Fibroblast of lung (primary cell): ENCODE data around the gene ATG4B. TPM values are rescaled to one million over a fixed set of nuclear protein-coding genes. Genes with fewer than 3 reads are reported as not detected.

Experiments used
- DNase-seq, 2 donors: peaks; one replicate each; pipeline versions ENCODE4 v3.0.0 to v3.0.0-alpha.2; 2010; ENCODE audit warnings: low read depth in 2 of 2
- H2AFZ ChIP-seq: 2 replicates; pipeline ENCODE4 v1.5.1; 2012; ENCODE audit warnings: low read length, control low read depth, inconsistent platforms
- H3K27ac ChIP-seq: 2 replicates; pipeline ENCODE4 v1.5.1; 2011; ENCODE audit warnings: low read length, control low read depth; ENCODE audit not compliant: insufficient read depth
- H3K27me3 ChIP-seq: 2 replicates; pipeline ENCODE4 v1.5.1; 2011; ENCODE audit warnings: mild to moderate bottlenecking, low read length; ENCODE audit not compliant: control insufficient read depth, insufficient read depth
- H3K36me3 ChIP-seq: 2 replicates; pipeline ENCODE4 v1.5.1; 2011; ENCODE audit warnings: low read length; ENCODE audit not compliant: control insufficient read depth, insufficient read depth
- H3K4me1 ChIP-seq: 2 replicates; pipeline ENCODE4 v1.5.1; 2011; ENCODE audit warnings: low read length; ENCODE audit not compliant: control insufficient read depth, insufficient read depth; ENCODE audit errors: extremely low read depth
- H3K4me2 ChIP-seq: 2 replicates; pipeline ENCODE4 v1.5.1; 2011; ENCODE audit warnings: low read length, control low read depth; ENCODE audit not compliant: insufficient read depth; ENCODE audit errors: extremely low read depth
- H3K4me3 ChIP-seq, 4 experiments: fragments of 200-600 bp in 1 of 4; sonication (generic) in 1 of 4; replicated peaks in 1 of 4; 2 replicates each; pipeline ENCODE4 v1.5.1; 2011 to 2016; ENCODE audit warnings: low read length in 4 of 4, low read depth in 3 of 4, mild to moderate bottlenecking in 3 of 4, control low read depth in 2 of 4, inconsistent platforms in 1 of 4, mixed read lengths in 1 of 4; ENCODE audit not compliant: insufficient read depth in 1 of 4; ENCODE audit errors: control extremely low read depth in 1 of 4
- H3K79me2 ChIP-seq: 2 replicates; pipeline ENCODE4 v1.5.1; 2012; ENCODE audit warnings: mild to moderate bottlenecking, low read length, inconsistent platforms; ENCODE audit not compliant: control insufficient read depth, insufficient read depth
- H3K9ac ChIP-seq: 2 replicates; pipeline ENCODE4 v1.5.1; 2011; ENCODE audit warnings: mild to moderate bottlenecking, low read length, control low read depth; ENCODE audit not compliant: insufficient read depth
- H3K9me3 ChIP-seq: 2 replicates; pipeline ENCODE4 v1.5.1; 2012; ENCODE audit warnings: low read depth, low read length; ENCODE audit not compliant: control insufficient read depth, insufficient read depth
- H4K20me1 ChIP-seq: 2 replicates; pipeline ENCODE4 v1.5.1; 2011; ENCODE audit warnings: low read length; ENCODE audit not compliant: control insufficient read depth, insufficient read depth; ENCODE audit errors: extremely low read depth
- CTCF ChIP-seq, 2 donors: IDR thresholded peaks in 1 of 2; conservative IDR thresholded peaks in 1 of 2; 1 replicate in 1 of 2; 2 replicates in 1 of 2; pipeline ENCODE4 v1.5.1; 2011 to 2012; ENCODE audit warnings: low read length in 2 of 2, control low read depth in 1 of 2, inconsistent platforms in 1 of 2, low read depth in 1 of 2, mild to moderate bottlenecking in 1 of 2
- EZH2 ChIP-seq: IDR thresholded peaks from 2 replicates; pipeline ENCODE4 v1.5.1; 2012; ENCODE audit warnings: low read length, control low read depth, mild to moderate bottlenecking; ENCODE audit errors: missing control alignments
- polyA plus RNA-seq, 2 donors: library from polyadenylated mRNA; depleted of rRNA in 1 of 2; stranded (reverse) in 1 of 2; unstranded in 1 of 2; fragments of >200 nt; gene quantifications; 2 replicates each; pipeline ENCODE4 v1.2.1, GENCODE V29; 2011 to 2012; ENCODE audit warnings: missing spikeins in 1 of 2
- total RNA-seq: library from RNA; depleted of rRNA; stranded (reverse); fragments of >200 nt; gene quantifications from 2 replicates; pipeline ENCODE4 v1.2.1, GENCODE V29; 2014

Gene ATG4B
- total and polyA plus RNA-seq, 2 donors (not counting 1 experiment from before 2014, with no cell fraction given), result 45.1 to 76.2 TPM

GRCh38 chr2:241673797-241674725 is 36.6 kb downstream of the ATG4B start:
- Histone ChIP-seq H3K36me3 (peaks cover 32% of the 10 kb centered on the region), H2AFZ (no peak overlapping the region), H3K4me1 (no peaks in the 10 kb centered on the region), H3K9ac (no peak overlapping the region), H3K27ac (no peak overlapping the region), H4K20me1 (no peaks in the 10 kb centered on the region), H3K4me2 (no peak overlapping the region), H3K4me3 (no peak overlapping the region), H3K9me3 (no peaks in the 10 kb centered on the region), H3K79me2 (peaks cover 2% of the 10 kb centered on the region), H3K27me3 (no peaks in the 10 kb centered on the region)
- TF ChIP-seq EZH2 (no peak), CTCF (conservative IDR thresholded peaks at IDR 0.05 in 1 of 2, IDR thresholded peaks at IDR 0.05 in 1 of 2; ENCODE audit: low read depth in 1 of 2, low read length in 2 of 2) (no peak)
- DNase-seq, result peak in 1 of 2 donors; percentile 33

GRCh38 chr2:241675885-241676284 is 38.4 kb downstream of the ATG4B start:
- Histone ChIP-seq H3K79me2 (peaks cover 7% of the 10 kb centered on the region), H3K4me3 (no peak overlapping the region), H3K4me1 (peaks cover 2% of the 10 kb centered on the region), H3K36me3 (peaks cover 30% of the 10 kb centered on the region), H2AFZ (no peak overlapping the region), H3K9ac (no peak overlapping the region), H3K27ac (no peak overlapping the region), H3K9me3 (no peaks in the 10 kb centered on the region), H3K4me2 (no peak overlapping the region), H3K27me3 (no peaks in the 10 kb centered on the region), H4K20me1 (no peaks in the 10 kb centered on the region)
- TF ChIP-seq EZH2 (no peak), CTCF (conservative IDR thresholded peaks at IDR 0.05 in 1 of 2, IDR thresholded peaks at IDR 0.05 in 1 of 2; ENCODE audit: low read depth in 1 of 2, low read length in 2 of 2) (peak in 1 of 2 donors; percentile 4)
- no peak for DNase-seq

- Histone ChIP-seq H3K9ac (no peak overlapping the region), H3K27ac (no peak overlapping the region), H3K9me3 (no peaks in the 10 kb centered on the region), H2AFZ (no peak overlapping the region), H3K27me3 (no peaks in the 10 kb centered on the region), H3K79me2 (peaks cover 7% of the 10 kb centered on the region), H4K20me1 (no peaks in the 10 kb centered on the region), H3K36me3 (peaks cover 25% of the 10 kb centered on the region), H3K4me3 (no peak overlapping the region), H3K4me2 (no peak overlapping the region), H3K4me1 (peaks cover 7% of the 10 kb centered on the region)
- DNase-seq, result no peak
- TF ChIP-seq CTCF (conservative IDR thresholded peaks at IDR 0.05 in 1 of 2, IDR thresholded peaks at IDR 0.05 in 1 of 2; ENCODE audit: low read depth in 1 of 2, low read length in 2 of 2) (no peak), EZH2 (no peak)
Observed at GRCh38 chr2:241676665-241677064, 39.2 kb downstream of the ATG4B start.
